Breast epithelium (tissue), 3 donors: ENCODE measurements around the gene NOSIP.

ENCODE experiments used
- CTCF ChIP-seq, 3 donors: fragments of 450-650 bp; IDR thresholded peaks; one replicate each; pipeline ENCODE4 v1.5.1; 2016 to 2017; ENCODE audit warnings: antibody characterized with exemption in 3 of 3, mild to moderate bottlenecking in 3 of 3, moderate library complexity in 3 of 3
- POLR2A ChIP-seq: fragments of 450-650 bp; IDR thresholded peaks from one replicate; pipeline ENCODE4 v1.6.1; 2016; ENCODE audit warnings: antibody characterized with exemption, mild to moderate bottlenecking, moderate library complexity
- POLR2AphosphoS5 ChIP-seq, 3 donors: sonication (generic); formaldehyde crosslinking; IDR thresholded peaks; one replicate each; pipeline ENCODE4 v1.6.1; 2017; ENCODE audit warnings: antibody characterized with exemption in 3 of 3

GRCh38 chr19:49534632-49535385 lies 45.5 kb downstream of the NOSIP start:
- TF ChIP-seq CTCF (IDR thresholded peaks at IDR 0.05) (no peak), POLR2A (no peak), POLR2AphosphoS5 (IDR thresholded peaks at IDR 0.05) (no peak)
